ENCODE data around the gene ISOC1. TPM values are rescaled to one million over a fixed set of nuclear protein-coding genes. Genes with fewer than 3 reads are reported as not detected.

Gene ISOC1
- total RNA-seq, 1 experiment from 2014 or later, result 25.7 TPM

- intact Hi-C loops (cut with micrococcal nuclease; ENCODE audit: unreplicated experiment) (loop anchor here (10.0 kb wide), 1 partner anchor 218 kb away; no protein-coding TSS in a partner anchor), in situ Hi-C loops (cut with HindIII; ENCODE audit: low pct_unique_long_range_greater_than_20kb, low sequenced_read_pairs) (no loop called here)
- no peak overlapping the region for H3K4me3 ChIP-seq (ENCODE audit: low read depth in 2 of 2, low read length in 2 of 2)
- DNase-seq (ENCODE audit: low read depth, low spot score), result no peak
- no peak for ATAC-seq
- no peaks in the 10 kb centered on the region for H3K9me3 ChIP-seq (ENCODE audit: control insufficient read depth, insufficient read depth, low read depth, low read length)
- ChIA-PET POLR2A (no interaction called here), CTCF (no interaction called here)
- H3K27me3 ChIP-seq (ENCODE audit: control insufficient read depth, insufficient read depth, low read length), result no peaks in the 10 kb centered on the region
- H3K27ac ChIP-seq (ENCODE audit: low read length), result no peak overlapping the region
- TF ChIP-seq SIN3A (IDR thresholded peaks at IDR 0.05; ENCODE audit: borderline replicate concordance, insufficient read depth, low read depth, low read length) (no peak), POLR2AphosphoS5 (IDR thresholded peaks at IDR 0.05; ENCODE audit: low read depth, low read length) (no peak), TCF7L2 (IDR thresholded peaks at IDR 0.05; ENCODE audit: low read depth, low read length) (no peak), CTCF (IDR thresholded peaks at IDR 0.05) (no peak), REST (IDR thresholded peaks at IDR 0.05; ENCODE audit: insufficient read depth in 1 of 2, low read depth in 2 of 2, low read length in 1 of 2) (no peak)
- no peaks in the 10 kb centered on the region for H3K4me1 ChIP-seq (ENCODE audit: control insufficient read depth, insufficient read depth, low read length)
- H3K36me3 ChIP-seq (ENCODE audit: control insufficient read depth, insufficient read depth, low read length), result no peaks in the 10 kb centered on the region
- BruUV-seq (replicated peaks), result no TSS peak
These were observed 28.0 kb downstream of the ISOC1 start for GRCh38 chr5:129122560-129122959.

GRCh38 chr5:129124608-129125007 is 30.1 kb downstream of the ISOC1 start:
- no peaks in the 10 kb centered on the region for H3K9me3 ChIP-seq (ENCODE audit: control insufficient read depth, insufficient read depth, low read depth, low read length)
- CTCF ChIA-PET, result no interaction called here
- no peaks in the 10 kb centered on the region for H3K27me3 ChIP-seq (ENCODE audit: control insufficient read depth, insufficient read depth, low read length)
- no peak for TF ChIP-seq CTCF (IDR thresholded peaks at IDR 0.05)
- no peak for TF ChIP-seq REST (IDR thresholded peaks at IDR 0.05; ENCODE audit: insufficient read depth in 1 of 2, low read depth in 2 of 2, low read length in 1 of 2)
- no peak for TF ChIP-seq SIN3A (IDR thresholded peaks at IDR 0.05; ENCODE audit: borderline replicate concordance, insufficient read depth, low read depth, low read length)
- no peak for TF ChIP-seq POLR2AphosphoS5 (IDR thresholded peaks at IDR 0.05; ENCODE audit: low read depth, low read length)
- TF ChIP-seq TCF7L2 (IDR thresholded peaks at IDR 0.05; ENCODE audit: low read depth, low read length), result no peak
- ATAC-seq (no peak), DNase-seq (ENCODE audit: low read depth, low spot score) (no peak)
- no peaks in the 10 kb centered on the region for H3K36me3 ChIP-seq (ENCODE audit: control insufficient read depth, insufficient read depth, low read length)
- H3K4me1 ChIP-seq (ENCODE audit: control insufficient read depth, insufficient read depth, low read length), result no peaks in the 10 kb centered on the region
- BruUV-seq (replicated peaks), result no TSS peak
- no peak overlapping the region for H3K4me3 ChIP-seq (ENCODE audit: low read depth in 2 of 2, low read length in 2 of 2)
- intact Hi-C loops (cut with micrococcal nuclease; ENCODE audit: unreplicated experiment) (loop anchor here (10.0 kb wide), 1 partner anchor 220 kb away; no protein-coding TSS in a partner anchor), in situ Hi-C loops (cut with HindIII; ENCODE audit: low pct_unique_long_range_greater_than_20kb, low sequenced_read_pairs) (no loop called here)
- no peak overlapping the region for H3K27ac ChIP-seq (ENCODE audit: low read length)
- POLR2A ChIA-PET, result no interaction called here
